Right kidney (tissue), 1 donor: ENCODE measurements around the gene HOXA11.

Experiments
- DNase-seq: peaks from one replicate; pipeline ENCODE4 v3.0.0-alpha.2; 2016

HOXA11 gene

GRCh38 chr7:27159266-27160144 lies 25.5 kb downstream of the HOXA11 start:
- peak; percentile 83 for DNase-seq

GRCh38 chr7:27158436-27159265 lies 26.4 kb downstream of the HOXA11 start:
- peak; percentile 81 for DNase-seq

- DNase-seq, result peak; percentile 83
Measured at GRCh38 chr7:27157702-27158431, 27.2 kb downstream of the HOXA11 start.

GRCh38 chr7:27156916-27157701 lies 27.9 kb downstream of the HOXA11 start:
- peak; percentile 87 for DNase-seq

GRCh38 chr7:27156508-27156898 lies 28.5 kb downstream of the HOXA11 start, which contains the start of gene HOXA7:
HOXA7 (minus strand) TSS chr7:27156675; CDS start chr7:27156545, 130 bp downstream.
- peak; percentile 85 for DNase-seq

- peak; percentile 81 for DNase-seq
Measured at GRCh38 chr7:27155816-27156507, 29.1 kb downstream of the HOXA11 start.

GRCh38 chr7:27154901-27155815 lies 29.9 kb downstream of the HOXA11 start:
- peak; percentile 82 for DNase-seq

GRCh38 chr7:27154369-27154768 lies 30.7 kb downstream of the HOXA11 start:
- no peak for DNase-seq

GRCh38 chr7:27153526-27153925 lies 31.5 kb downstream of the HOXA11 start:
- no peak for DNase-seq

- DNase-seq, result peak; percentile 81
Measured at GRCh38 chr7:27152816-27153442, 32.1 kb downstream of the HOXA11 start.

GRCh38 chr7:27151931-27152815 lies 32.9 kb downstream of the HOXA11 start, which contains the start of gene HOXA3:
HOXA3 (minus strand) TSS chr7:27152583; CDS start chr7:27110640, 41,943 bp downstream.
- DNase-seq, result peak; percentile 88

- no peak for DNase-seq
Measured at GRCh38 chr7:27151341-27151930, 33.6 kb downstream of the HOXA11 start.

GRCh38 chr7:27150568-27151340 lies 34.3 kb downstream of the HOXA11 start:
- peak; percentile 95 for DNase-seq

GRCh38 chr7:27149842-27150567 lies 35.0 kb downstream of the HOXA11 start:
- no peak for DNase-seq

- DNase-seq, result no peak
Measured at GRCh38 chr7:27148756-27149641, 36.0 kb downstream of the HOXA11 start.
